HG02840 (cell line): ENCODE data around the gene GRAP.

Experiments used
- ATAC-seq: cut with Tn5 transposase; IDR thresholded peaks from one replicate; pipeline ENCODE4 v1.9.1; 2021; ENCODE audit warnings: mild to moderate bottlenecking, moderate library complexity, moderate number of reproducible peaks; ENCODE audit not compliant: unreplicated experiment, low FRiP score

The GRAP gene

DNA sequence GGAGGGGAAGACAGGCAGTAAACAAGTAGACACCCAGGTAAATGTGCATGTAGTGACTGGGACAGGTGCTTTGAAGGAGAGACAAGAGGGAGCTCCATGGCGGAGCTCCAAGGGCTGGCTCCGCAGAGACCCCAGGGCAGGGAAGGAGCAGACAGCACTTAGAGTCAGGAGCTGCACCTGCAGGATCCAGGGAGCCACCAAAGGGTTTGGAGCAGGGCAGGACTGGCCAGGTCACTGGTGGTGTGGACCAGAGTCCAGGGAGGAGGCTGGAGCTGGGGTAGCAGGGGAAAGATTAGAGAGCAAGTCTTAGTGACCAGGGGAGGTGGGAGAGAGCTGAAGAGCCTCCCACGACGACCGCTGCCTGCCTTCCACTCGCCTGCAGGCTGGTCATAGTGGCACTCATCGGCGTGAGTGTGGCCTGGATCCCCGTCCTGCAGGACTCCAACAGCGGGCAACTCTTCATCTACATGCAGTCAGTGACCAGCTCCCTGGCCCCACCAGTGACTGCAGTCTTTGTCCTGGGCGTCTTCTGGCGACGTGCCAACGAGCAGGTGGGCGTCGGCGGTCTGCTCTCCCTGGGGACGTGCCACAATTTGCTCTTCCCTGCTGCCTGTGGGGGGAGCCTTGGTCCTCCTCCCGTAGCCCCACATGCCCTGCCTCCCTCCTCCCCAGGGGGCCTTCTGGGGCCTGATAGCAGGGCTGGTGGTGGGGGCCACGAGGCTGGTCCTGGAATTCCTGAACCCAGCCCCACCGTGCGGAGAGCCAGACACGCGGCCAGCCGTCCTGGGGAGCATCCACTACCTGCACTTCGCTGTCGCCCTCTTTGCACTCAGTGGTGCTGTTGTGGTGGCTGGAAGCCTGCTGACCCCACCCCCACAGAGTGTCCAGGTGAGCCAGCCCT lies 27.5 kb downstream of the GRAP start:
- ATAC-seq: no peak

DNA sequence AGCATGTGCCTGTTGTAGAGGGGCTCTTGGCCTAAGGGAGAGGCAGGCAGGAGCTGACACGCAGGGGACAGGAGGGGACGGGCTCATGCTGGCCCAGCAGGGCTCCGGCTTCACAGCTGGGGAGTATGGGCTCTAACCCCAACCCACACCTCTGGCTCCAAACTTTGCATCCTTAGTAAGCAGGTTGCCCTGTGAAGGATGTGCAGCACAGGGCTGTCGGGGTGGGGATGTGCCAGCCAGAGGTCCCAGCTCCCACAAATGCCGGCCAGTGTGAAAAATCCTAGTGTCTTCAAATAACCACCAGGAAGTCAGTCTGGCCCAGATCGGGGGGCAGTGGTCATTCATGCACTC lies 28.2 kb downstream of the GRAP start:
- no peak for ATAC-seq

DNA sequence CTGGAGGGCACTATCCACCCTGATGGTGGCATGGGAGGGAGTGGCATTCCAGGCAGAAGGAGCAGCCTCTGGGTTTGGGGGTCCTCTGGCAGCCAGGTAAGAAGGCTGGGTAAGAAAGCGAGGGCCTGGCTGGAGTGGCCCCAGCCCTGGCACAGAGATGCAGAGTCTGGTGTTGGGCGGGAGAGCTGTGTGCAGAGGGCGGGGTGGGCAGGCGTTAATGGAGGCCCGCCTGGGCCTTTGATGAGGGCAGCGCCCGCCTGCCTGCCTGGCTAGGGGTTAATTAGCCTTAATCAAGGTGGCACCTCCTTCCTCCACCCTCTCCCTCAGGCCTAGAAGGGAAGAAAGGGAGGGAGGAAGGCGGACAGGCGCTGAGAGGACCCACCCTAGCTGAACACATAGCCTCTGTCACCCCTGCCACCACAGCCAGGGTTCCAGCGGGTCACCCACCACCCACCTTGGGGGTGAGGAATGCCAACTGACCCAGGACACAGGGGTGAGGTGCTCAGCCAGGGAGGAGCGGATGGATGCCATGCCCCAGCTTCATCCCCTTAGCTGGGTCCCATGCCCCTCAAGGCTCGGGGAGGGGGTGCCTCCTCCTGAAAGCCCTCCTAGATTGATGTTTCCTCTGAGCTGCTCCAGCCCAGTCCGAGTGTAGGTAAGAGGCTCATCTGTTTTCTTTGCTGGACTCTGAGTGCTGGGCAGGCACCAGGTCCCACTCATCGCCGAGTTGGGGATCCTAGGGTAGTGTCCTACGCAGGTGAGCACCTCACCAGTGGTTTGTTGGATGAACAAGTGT lies 28.8 kb downstream of the GRAP start:
- no peak for ATAC-seq

DNA sequence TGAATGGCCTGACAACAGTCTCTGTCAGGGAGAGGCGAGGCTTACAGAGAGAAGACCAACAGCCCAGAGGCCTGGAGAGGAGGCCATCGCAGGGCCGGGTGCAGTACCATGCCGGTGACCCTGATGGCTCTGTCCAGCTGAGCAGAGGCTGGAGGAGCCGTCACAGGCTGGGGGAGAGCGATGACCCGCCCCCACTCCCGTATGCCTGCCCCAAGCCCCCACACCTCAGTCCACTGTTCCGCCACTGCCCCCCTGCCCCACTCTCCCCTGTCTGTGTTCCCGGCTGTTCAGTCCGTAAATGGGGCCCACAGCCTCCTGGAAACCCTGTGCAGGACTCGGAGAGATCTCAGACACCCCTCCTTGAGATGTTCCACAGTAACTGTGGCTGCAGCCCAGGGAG lies 29.4 kb downstream of the GRAP start:
- ATAC-seq: no peak

DNA sequence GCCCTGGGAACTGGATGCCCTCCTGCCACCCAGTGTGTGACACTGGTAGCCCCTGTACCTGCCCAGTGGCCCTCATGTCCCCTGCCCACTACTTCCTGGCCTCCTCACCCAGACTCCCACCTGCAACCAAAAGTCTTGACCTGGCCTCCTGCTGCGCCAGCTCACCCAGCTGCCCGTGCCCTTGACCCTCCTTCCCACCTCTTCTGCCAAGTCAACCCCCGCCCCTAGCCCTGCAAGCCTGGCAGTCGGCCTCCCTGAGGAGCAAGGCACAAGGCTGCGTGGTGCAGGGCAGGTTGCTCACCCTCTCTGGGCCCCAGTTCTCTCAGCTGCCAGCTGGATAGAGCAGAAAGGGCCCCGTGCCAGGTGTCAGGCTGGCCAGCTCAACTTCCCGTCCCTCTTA lies 29.9 kb downstream of the GRAP start:
- ATAC-seq: no peak

DNA sequence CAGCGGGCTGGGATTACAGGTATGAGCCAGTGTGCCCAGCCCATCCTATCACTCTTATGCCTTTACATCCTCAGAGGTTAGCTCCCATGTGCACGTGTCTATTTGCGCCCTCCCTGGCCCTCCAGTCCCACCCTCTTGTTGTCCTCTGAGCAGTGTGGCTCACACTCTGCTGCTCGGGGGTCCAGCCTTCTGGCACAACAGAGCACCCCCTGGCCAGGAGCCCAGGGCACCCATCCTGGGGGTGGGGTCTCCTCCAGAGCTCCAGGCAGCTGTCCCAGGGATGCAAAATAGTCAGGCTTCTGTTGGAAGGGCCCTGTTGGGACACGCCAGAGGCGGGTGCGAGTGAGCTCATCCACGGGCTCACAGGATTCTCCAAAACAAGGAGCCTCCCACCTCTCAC lies 30.5 kb downstream of the GRAP start:
- ATAC-seq: no peak

DNA sequence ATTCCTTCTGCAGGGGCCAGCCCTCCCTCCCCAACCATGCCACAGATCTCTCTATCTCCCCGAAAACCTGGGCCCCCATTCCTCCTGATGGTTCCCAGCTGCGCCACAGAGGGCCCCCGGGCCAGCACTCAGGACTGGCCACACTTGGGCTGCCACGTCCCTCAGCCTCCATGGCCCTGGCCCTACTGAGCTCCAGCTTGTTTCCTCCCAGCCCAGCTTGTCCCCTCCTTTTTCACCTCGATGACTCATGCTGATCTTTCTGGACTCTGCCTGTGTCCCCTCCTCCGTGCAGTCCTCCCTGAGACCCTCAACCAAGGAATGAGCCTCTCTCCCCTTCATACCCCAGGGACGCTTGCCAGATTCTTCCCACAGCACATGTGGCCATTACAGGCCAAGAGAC lies 31.3 kb downstream of the GRAP start:
- no peak for ATAC-seq

DNA sequence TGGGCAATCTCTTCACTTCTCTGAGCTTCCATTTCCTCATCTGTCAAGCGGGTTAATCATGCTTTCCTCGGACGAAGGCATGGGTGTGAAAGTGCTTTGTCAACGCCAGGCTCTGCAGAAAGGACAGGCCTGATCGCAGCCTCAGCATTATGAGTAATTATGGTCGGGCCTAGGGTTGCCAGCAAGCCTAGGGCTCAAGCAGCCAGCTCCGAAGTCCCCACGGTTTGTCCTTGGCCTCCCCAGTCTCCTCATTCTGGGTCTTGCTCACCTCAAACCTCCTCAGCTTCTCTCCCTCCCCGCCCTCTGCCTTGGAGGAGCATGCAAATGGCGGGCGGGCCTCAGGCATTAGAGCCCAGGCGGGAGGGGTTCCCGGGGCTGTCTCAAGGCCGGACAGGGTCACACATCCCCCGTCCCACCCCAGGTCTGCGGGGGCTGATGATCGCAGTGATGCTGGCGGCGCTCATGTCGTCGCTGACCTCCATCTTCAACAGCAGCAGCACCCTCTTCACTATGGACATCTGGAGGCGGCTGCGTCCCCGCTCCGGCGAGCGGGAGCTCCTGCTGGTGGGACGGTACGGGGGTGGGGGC lies 32.0 kb downstream of the GRAP start:
- ATAC-seq: no peak

DNA sequence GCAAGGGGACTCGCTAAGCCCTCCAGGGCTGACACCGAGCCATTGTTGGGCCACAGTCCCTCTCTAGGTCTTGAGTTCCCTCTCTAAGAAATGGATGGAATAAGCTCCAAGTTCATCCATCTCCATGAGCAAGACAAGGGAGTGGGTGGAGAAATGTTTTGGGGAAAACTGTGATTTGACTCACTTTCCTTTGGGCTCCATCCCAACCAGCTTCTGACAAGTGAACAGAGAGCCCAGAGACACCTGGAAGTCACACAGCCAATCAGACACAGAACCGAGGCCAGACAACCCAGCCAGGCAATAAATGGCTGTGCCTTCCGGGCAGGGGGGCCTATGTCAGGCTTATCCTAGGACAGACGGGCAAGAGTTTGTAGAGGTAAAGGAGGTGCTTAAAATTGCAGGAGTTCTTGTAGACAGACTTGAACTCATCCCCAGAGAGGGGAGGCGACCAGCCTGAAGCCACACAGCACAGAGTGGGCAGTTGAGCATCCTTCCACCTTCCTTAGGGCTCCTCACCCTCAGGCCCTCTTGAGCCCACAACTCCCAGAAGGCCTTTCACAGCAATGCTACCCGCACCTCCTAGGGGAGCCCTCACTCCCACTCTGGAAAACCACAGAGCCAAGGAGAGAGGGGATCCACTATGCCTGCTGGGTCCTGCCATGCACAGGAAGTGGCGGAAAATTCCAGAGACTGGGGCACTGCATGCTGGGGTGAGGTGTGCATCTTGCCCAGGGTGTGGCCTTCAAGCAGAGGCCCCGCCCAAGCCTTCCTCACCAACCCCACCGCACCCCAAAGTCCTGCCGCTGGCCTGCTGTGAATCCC lies 32.7 kb downstream of the GRAP start:
- ATAC-seq: no peak

DNA sequence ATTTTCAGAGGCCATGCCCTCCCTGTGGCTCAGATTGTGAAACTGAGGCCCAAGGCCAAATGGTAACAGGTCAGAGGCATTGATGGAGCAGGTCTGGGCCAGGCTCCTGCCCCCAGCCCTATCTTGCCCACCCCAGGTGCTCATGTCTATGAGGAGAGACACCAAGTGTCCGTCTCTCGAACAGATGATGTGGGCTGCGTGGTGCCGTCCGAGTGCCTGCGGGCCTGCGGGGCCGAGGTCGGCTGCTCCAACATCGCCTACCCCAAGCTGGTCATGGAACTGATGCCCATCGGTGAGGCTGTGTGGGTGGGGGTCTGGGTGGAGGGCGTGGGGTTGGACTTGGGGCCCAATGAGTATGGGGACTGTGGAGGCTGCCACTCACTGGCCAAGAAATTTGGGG lies 33.5 kb downstream of the GRAP start:
- ATAC-seq: no peak

DNA sequence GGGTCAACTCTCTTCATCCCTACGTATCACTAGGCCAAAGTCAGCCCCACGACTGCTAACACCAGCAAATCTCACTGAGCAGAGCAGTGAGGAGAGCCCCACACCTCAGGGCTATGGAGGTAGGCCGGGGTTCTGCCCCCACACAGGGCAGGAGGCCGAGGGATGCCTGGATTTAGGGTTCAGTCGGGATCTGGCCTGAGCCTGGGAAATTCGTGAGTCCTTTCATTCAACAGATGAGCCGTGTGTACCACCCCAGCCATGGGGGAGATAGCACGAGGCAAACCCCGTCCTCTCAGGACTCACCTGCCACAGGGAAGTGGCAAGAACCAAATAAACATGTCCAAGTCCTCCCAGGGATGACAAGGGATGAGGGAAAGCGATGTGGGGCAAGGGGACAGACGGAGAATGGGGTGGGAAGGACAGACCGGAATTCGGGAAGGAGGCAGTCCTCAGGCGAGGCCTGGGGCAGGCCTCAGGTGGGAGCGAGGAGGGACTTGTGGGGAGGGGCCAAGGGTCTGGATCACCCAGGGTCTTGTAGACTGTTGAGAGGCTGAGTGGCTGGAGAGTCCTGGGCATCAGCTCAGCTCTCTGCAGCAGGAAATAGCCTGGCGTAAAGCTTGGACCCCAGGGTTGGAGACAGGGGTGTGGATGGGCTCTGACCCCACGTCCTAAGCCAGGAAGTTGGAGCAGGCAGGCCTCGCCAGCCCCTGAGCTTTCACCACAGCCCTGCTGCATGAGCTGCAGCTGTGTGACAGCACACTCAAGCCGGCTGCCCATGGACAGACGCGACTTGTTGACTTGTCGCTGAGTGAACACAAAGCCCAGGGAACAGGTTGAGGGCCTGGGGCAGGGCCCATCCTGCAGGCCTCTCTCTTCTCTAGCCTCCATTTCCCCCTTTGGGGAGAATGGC lies 34.3 kb downstream of the GRAP start:
- ATAC-seq: no peak

DNA sequence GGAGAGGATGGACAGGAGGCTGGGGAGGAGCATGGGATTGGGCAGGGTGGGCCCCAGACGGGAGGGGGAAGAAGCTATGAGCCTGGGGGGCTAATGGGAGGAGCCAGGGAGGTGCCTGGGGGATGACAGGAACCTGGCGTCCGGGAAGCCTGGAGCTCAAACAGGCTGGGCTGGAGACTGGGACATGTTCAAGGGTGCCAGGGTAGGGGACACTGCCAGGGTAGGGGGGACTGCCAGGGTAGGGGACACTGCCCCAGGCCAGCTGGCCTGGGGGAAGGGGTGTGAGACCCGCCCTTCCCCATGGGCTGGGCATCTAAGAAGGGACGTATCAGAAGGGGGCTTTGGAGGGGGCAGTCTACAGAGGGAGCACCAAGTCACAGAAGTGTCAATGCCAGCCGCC lies 35.2 kb downstream of the GRAP start:
- ATAC-seq: no peak

DNA sequence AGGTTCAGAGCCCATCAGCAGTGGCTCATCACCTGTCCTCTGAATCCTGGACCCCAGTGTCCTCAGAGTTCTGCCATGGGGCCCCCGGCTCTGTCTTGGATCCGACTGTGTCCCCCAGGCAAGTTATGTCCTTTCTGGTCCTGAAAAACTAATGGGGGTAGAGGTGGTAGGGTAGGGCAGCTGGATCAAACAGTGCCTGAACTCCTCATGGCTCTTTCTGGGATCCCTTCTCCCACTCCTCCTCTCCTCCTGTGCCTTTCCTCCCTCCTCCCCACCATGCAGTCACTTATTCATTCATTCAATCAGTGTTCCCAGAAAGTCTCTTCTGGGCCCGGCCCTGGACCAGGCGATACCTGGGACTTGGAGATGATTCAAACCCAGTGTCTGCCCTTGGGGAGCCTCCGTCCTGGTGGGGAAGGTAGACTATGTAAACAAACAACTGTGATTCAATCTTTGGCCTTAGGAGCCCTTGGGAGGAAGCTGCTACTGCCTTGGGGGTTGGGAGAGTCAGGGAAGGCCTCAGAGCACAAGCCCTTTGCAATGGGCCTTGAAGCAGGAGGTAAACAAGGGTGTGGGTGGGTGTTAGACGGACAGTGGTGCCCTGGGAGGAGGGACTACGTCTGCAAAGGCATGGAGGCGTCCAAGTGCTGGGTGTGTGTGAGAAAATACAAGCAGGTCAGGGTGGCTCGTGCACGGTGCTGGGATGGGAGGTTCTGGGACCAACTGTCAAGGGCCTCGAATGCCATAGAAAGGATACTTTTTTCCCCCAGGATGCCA lies 35.8 kb downstream of the GRAP start:
- ATAC-seq: no peak

DNA sequence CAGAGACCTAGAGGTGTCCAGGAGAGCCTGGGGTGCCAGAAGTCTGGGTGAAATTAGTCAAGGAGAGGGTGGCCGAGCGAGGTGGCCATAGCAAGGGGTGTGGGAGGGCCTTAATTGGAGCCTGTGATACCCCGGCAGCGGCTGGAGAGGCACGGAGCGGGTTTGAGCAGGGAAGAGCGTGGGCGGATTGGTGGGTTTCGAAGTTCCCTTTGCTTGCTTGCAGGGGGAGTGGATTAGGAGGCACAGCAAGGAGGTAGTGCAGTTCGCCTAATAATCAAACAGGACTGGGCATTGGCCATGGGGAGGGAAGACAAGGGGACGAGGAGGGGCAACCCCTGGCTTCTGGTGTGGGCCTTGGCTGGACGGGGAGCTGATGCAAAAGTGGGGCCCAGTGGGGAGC lies 36.8 kb downstream of the GRAP start:
- no peak for ATAC-seq

DNA sequence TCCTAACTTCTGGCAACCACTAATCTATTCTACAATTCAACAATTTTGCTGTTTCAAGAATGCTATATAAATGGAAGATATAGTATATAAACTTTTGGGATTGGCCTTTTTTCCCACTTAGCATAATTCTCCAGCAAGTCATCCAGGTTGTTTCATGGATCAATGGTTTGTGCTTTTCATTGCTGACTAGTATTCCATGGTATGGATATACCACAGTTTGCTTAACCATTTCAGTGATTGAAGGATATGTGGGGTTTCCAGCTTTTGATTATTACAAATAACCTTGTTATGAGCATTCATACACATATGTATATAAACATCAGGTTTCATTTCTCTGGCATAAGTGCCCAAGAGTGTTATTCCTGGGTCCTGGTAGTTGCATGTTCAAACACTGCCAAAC lies 40.1 kb downstream of the GRAP start:
- ATAC-seq: no peak

DNA sequence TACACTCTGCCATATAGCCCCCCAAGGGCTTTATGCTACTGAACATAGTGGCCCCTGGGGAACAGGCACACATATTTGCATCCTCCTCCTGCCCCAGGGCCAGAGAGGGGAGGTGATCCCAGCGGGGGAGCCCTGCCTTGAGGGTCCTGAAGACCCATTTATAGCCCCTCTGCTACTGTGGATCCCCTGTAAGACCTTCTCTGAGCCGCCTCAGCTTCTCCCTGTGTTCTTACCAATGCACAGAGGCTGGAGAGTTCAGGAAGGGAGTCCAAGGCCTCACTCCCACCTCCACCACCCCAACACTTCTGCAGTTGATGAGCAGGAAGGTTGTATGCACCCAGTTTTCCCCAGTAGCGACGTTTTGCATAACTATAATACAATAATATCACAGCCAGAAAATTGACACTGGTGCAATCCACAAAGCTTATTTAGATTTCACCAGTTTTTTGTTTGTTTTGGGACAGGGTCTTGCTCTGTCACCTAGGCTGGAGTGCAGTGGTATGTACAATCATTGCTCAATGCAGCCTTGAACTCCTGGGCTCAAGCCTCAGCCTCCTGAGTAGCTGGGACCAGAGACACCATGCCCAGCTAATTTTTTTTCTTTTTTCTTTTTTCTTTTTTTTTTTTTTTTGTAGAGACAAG lies 40.8 kb downstream of the GRAP start:
- ATAC-seq: no peak

DNA sequence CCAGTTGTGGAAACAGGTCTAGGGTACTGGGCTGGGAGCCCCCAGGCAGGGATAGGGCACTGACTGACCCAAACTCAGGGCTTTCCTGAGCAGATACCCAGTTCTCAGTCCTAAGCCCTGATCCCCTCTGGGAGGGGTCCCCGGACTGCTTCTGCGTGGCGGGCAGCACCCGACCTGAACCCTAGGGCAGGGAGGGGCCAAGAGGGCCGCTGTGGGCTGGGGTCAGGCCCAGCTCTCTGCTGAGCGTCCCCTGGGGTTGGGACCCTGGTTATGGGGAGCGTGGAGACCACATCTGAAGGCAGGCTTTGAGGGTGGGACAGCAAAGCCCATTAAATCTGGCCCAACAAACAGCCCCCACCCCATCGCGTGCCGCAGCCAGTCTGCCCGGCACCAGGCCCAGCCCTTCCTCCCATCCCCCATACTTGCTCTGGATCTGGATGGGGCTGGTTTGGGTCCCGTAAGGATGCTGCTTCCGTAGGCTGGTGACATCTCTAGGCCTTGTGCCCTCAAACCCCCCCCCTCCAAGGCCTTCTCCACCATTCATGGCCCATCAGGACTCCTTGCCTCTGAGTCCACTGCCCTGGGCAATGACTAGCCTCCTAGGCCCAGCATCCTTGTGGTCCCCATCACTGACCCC lies 41.5 kb downstream of the GRAP start:
- no peak for ATAC-seq
